Left kidney (tissue), 2 donors: ENCODE data around the gene GFOD1. TPM values are rescaled to one million over a fixed set of nuclear protein-coding genes. Genes with fewer than 3 reads are reported as not detected.
"Not testable (repeated sequence)": the region's sequence is repeated elsewhere in the genome, so short reads cannot be mapped to it uniquely, and the experiment has no call there.

Source experiments
- DNase-seq: peaks from one replicate; pipeline ENCODE4 v3.0.0-alpha.2; 2013
- polyA plus RNA-seq: library from polyadenylated mRNA; unstranded; fragments of 120-200 nt; gene quantifications from one replicate; pipeline ENCODE4 v1.2.1, GENCODE V29; 2013; ENCODE audit not compliant: insufficient read length

GFOD1 gene
- polyA plus RNA-seq, 1 donor = 2.3 TPM

DNA sequence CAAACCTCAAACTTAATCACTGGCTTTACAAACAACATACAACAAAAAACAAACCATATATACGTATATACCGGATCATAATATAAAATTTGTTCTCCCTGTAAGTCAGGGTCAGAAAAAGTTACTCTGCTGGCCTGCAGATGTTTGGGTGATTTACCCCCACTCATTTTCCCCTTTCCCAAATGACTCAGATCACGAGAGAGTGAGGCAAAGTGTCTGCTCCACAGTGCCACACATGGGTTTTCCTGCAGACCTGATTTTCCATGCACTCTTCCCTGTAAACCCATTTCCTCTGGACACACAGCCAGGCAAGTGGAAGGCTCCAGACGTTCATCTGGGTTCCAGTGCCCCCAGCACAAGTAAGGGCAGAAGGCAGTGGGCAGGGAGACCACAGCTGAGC lies 23.5 kb downstream of the GFOD1 start:
- no peak for DNase-seq

DNA sequence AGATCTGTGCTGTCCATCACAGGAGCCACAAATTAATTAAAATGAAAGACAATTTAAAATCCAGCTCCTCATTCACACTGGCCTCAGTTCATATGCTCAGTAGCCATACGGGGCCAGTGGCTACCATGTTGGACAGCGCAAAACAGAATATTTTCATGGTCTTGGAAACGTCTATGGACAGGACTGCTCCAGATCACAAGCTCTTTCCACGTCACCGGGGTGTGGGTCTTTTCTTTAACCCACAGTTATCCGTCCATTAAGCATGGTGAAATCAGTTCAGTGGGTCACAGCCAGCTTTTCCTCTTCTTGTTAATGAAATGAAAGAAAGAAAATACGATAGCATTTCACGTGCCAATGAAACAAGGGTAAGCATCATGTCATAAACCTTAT lies 24.1 kb downstream of the GFOD1 start:
- no peak for DNase-seq

DNA sequence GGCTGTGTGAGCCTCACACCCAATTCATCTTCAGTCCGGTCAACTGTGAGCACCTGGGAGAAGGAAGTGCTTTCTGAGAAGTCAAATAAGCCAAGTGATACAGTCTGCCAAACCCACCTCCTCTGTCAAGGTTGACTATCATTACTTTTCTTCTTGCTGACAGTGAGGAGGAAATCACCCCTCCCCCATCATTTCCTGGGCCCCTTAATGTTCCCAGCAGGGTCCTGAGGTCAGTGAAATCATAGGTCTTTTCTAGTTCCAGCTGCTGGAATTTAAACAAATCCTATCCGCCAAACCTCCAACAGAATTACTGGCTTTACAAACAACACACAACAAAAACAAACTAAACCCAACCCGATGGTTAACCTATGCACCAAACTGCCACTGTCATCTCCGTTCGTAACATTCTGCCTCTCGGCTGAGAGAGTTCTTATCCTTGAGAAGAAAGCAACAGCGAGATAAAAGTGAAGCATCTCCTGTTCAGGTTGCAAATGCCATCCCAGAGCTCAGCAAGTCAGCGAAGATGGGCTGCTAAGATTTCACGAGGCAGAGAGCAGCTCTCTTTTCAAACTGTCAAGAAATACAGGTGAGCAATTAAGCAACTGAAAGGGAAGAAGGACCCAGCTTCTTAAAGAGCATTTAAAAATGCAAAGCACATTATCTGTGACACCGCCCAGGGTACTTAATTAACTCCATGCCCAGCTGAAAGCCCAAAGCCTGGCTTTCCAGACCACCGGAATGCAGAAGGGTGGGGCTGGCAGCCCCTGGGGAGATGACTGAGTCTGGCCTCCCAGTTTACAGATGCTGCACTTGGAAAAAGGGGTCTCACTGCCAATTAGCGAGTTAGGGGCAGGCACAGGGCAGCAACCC lies 24.7 kb downstream of the GFOD1 start:
- DNase-seq = no peak

DNA sequence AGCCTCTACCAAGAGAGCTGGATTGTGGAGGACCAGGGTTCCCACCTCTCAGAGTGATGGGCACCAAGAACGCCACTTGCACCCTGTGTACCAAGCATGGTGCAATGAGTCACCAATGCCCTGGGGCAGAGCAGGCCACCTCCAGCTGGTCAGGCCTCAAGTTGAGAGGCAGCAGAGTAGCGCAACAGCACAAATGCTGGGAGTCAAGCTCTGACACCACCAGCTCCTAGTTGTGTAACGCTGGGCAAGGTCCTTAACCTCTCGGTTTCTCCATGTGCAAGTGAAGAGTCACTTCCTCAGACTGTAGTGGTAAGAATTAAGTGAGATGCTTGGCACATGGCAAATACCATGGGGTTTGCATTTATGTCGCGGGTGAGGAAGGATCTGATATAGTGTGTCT lies 25.6 kb downstream of the GFOD1 start:
- DNase-seq = no peak

DNA sequence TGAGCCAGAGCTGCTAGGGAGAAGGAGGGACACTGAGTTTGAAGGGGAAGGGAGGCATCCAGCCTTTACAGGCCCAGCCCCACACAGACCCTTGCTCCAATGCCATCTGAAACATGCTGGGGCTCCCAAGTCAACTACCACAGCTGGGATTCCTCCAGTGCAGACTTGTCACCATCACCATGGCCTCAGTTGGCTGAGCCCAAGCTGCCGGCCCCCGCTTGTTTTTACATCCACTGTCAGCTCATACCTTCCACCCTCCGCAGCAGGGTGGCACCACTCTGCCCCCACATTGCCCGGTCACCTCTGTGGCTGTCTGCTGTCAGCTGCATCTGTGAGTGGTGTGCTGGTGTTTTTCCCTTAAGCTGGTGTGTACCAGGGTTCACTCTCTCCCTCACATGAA lies 26.1 kb downstream of the GFOD1 start:
- peak; percentile 45 for DNase-seq

DNA sequence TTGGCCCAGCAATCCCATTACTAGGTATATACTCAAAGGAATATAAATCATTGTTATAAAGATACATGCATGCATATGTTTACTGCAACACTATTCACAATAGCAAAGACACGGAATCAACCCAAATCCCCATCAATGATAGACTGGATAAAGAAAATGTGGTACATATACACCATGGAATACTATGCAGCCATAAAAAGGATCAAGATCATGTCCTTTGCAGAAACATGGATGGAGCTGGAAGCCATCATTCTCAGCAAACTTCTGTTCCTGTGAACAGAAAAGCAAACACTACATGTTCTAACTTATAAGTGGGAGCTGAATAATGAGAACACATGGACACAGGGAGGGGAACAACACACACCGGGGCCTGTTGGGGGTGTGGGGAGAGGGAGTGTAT lies 27.1 kb downstream of the GFOD1 start:
- DNase-seq = not testable (repeated sequence)

DNA sequence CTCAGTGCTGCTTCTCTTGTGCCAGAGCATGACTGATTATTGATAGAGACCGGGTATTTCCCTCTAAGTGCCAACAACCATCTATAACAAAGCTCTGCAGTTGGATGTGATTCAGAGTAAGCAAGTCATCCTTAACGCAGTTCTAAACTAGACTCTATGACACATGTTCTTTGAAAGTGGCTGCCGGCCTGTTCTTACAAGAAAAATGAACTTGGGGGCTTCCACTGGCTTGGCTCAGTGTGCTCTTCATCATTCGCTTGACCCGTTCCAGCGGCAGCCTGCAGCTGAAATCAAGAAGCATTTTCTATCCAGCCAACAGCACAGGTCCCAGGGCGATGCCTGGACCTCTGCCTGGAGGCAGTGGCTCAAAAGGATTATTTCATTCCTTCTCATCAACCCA lies 29.8 kb downstream of the GFOD1 start:
- no peak for DNase-seq

DNA sequence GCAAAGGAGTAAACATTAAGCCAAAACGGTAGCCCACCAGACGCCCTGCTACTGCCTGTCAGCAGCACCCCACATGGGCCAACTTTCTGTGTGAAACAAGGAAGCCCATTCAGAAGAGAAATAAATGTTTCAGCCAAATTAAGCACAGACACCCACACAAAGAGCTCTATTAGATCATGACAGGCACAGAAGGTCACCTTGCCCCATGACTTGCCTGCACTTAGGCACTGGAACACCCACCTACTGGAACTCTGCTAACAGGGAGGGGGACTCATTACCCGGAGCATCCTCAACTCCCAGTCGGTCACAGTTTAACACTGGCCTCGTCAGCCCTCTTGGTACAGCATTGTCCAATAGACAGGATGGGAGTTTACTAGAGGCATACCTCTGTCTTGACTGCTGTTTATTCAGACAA lies 31.8 kb downstream of the GFOD1 start:
- no peak for DNase-seq

DNA sequence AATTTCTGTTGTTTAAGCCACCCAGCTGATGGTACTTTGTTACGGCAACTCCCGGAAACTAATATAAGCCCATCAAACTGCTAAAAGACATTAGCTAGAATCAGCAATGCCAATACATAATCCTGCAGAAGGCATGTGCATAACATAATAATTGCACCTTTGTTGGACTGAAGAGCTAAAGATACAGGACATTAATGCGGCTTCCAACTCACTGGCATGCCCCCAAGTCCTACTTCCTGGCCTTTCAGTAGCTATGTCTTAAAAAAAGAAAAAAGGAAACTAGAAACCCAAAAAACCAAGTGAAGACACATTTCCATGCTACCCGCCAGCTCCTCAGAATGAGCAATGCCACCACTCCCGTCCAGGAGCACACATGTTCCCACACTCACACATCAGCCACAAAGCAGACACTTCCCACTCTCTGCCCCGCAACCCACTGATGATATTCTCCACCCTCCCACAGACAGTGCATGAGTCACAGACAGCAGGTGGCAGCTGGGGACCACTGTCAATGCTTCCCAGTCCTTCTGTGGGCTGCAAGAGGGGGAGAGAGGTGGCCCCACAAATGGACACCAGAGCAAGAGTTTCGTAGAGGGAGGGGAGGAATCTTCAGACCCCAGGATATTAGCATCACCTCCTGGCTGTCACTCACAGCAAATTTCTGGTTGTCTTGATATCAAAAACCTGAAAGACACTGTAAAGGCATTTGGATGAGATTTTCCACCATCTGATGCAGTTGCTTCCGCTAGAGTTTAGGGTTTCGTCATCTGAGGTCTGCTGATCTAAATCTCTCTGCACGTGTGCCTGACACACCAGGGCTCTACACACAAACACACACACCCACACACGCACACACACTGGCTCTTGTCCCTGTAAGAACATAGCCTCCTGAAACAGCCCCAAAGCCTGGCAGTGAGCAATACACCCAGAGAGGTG lies 32.8 kb downstream of the GFOD1 start:
- peak; percentile 18 for DNase-seq

DNA sequence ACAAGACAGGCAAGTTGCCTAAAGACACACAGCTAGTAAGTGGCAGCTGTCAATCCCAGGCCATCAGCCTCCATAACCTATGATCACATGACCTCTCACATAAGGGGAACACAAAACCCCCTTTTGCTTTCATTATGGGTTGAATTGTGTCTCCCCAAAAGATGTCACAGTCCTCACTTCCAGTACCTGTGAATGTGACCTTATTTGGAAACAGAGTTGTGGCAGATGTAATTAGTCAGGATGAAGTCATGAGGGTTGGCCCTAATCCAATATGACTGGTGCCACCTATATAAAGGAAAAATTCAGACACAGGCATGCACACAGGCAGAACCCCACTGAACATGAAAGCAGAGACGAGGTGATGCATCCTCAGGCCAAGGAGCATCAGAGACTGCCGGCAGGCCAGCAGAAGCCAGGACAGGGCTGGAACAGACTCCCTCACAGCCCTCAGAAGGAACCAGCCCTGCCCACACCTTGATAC lies 33.6 kb downstream of the GFOD1 start:
- no peak for DNase-seq

DNA sequence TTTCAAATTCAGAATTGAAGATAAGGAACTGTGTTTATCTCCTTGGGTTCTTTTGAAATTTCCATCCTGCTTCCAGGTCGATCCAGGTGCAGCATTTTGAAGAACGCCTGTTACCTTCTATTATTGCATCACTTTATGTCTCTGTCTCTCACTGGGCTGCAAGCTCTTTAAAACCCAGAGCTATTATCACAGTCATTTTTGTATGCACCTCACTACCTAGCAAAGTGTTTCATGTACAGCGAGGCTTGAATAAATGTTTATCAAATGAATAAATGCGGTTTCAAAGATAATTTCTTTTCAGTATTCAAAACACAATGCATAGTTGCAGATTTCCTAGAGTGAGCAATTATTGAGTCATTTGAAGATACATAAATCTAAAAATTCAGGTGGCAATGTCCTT lies 34.2 kb downstream of the GFOD1 start:
- DNase-seq = no peak

DNA sequence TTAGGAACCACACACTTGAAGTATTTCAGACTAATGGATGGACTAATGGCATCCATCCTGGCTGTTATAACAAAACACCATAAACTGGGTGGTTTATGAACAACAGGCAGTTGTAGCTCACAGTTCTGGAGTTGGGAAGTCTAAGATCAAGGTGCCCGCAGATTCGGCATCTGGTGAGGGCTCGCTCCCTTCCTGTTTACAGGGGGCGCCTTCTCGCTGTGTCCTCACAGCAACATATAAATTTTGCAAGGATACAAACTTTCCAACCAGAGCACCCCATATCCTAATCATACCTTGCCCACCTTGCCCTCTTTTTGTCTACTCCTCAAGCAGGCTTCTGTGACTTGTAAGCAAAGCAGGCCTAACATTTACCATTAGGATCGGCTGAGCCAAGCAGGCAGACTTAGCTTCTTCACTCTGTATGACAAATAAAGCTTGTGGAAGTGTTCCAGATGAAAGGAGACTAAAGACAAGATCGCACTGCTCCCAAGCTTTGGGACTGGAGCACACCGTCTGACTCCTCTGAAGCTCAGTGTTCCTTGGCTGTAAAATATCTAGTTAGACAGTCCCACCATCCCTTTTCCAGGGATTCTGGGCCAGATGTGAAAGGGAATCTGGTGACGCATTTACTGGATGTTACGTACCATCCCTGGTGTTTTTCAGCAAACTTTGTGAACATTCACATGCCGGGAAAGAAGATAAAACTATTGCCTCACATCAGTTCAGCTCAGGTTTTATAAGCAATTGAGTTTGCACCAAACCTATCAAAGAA lies 34.9 kb downstream of the GFOD1 start:
- no peak for DNase-seq

DNA sequence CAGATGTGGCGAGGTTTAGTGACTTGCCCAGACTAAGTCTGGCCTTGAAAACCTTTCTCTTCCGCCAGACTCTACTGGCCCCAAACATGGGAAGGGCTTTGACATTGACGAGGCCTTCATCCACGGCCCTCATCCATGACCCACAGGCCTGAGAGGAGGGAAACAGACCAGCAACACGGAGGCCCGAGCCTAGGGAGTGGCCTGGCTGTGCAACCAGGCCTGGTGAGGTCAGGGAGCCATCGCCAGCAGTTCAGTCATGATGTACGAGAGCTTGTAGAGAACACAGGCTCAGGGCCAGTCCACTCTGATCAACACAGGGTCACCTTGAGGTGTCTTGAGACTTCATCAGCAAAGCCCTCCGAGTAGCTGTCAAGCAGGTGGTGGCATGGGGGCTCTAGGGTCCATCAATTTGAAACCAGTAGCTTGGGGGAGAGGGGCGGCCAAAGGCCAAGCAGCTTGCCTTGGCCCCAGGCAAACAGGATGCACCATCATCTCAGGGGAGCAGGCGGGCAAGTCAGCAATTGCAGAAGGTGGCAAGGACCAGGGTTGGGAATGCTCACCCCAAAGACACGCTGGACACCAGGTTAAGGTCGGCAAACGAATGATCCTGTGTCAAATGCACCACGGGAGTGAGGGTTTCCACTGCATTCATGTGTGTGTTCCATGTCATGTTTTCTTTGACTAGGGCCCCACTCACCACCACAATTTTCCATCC lies 36.1 kb downstream of the GFOD1 start:
- DNase-seq = no peak

DNA sequence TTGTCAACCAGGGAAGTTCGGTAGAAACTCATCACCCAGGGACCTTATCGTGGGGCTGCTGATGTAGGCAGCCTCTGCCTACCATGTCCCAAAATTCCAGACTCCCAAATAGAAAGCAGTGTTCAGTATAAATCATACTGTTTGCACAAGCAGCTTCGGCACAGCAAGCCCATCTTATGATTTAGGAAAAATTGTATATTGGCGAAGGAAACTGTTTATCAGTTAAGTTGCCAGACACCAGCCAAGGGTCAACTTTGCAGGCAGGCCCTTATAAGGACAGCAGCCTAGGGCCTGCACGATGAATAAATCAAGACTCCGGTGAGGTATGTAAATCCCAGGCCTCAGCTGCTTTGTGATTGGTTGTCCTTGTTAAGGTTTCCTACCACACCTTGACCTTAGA lies 36.8 kb downstream of the GFOD1 start:
- DNase-seq = no peak

DNA sequence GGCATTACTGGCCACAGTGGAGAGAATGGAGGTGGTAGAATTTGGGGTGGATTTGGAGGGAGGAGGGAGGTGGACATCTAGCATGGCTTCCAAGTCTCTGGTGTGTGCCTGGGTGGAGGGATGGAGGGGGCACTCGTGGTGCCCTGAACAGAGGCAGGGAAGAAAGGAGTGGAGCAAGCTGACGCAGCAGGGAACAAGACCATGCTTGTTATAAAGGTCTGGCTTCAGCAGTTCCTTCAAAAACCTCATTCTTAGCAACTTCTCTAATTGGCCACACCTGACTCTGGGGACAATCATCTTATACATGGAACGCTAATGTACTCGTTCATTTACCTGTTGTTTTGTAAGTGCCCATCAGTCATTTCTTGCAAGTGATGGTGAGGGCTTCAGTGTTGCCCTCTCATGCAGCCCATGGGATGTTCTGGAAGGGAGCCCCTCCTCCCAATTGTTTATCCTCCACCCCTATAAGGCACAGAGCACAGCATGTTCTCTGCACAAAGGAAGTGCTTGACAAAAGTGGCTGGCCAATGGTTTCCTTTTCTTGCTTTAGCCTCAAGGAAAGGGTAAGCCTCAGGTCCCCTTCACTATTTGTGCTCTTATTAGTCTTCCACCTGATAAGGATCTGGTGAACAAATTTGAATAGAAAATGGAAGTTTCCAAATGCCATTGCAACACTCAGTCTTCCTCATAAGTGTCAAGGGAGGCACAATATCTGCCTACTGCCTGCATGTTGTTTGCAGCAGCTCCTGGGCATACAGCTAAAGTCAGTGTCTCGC lies 39.3 kb downstream of the GFOD1 start:
- DNase-seq = no peak

DNA sequence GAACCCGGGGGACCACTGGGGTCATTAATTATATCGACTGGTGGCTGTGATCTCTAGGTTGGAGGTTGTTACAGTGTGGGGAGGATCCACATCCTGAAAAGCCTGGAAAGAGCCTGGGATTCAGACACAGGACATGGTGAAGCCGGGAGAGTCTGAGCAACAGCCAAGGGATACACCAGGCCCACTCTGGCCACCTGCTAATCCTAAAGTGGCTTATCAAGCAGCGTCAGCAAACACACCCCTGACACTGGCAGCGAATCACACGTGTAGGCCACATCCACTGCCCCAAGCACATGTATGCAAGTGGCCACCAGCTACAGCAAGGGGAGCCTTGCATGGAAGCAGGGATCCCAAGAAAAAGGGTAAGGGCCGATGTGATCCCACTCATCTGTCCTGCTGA lies 41.0 kb downstream of the GFOD1 start:
- no peak for DNase-seq

DNA sequence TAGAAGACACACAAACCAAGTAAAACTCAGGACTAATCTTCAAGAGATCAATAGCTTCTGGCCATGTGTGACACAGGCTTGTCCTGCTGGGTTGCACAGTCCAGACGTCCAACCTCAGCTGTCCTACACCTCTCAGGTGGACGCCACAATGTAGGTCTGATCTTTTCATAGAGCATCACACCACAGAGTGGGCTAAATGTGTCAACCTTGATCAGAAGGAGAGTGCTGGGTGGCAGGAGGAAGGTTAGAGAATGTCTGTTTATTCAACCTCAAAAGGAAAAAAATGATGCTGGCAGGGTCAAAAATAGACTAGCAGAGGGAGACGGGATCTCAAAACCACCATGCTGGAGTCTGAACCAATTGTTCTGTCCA lies 41.7 kb downstream of the GFOD1 start:
- no peak for DNase-seq

DNA sequence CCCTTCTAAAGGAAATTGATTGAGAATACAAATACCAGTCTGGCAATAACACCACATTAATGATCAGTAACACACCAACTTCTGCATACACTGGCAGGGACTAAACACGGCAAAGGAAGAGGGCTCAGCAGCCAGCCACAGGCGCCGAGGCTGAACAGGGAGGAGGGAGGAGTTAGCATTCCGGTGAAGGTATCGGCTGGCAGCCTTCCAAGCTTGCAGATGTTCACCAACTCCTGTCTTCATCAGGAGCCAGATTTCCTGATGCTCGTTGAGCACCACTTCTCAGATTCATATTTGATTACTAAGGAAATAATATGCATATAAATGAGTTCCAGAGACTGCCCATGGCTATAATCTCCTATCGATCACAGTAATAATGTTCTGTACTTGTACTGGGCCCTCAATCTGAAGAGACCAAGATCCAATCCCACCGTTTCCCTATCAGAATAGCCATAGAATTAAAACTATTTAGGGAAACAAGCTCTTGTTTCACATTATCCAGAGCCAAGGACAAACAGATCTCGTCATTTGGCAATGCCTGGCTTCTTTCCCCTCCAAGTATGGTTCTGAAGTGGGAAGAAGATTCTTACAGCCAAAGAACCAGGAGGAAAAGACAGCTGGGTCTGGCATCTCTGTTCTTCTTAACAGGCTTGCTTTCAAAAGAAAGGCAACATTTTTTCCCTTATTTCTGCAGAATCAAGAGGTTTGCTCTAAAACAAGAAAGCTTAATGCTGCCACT lies 42.2 kb downstream of the GFOD1 start:
- no peak for DNase-seq

DNA sequence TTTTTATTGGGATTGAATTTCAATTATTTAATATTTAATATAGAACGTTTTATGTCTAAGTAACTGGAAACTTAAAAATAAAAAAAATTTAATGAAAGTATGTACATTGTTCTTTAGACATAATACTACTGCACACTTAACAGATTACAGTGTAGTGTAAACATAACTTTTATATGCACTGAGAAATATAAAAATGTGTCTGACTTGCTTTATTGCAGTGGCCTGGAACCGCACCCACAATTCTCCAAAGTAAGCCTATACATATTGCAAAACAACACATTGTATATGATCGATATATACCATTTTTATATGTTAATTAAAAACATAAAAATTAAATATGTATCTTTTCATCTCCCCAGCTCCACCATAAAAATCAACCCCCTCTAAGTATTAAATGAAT lies 42.8 kb downstream of the GFOD1 start:
- no peak for DNase-seq

DNA sequence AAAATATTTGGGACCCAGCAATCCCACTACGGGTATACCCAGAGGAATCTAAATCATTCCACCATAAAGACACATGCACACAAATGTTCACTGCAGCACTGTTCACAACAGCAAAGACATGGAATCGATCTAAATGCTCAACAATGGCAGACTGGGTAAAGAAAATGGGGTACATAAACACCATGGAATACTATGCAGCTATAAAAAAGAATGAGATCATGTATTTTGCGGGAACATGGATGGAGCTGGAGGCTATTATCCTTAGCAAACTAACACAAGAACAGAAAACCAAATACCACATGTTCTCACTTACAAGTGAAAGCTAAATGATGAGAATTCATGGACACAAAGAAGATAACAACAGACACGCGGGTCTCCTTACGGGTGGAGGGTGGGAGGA lies 43.4 kb downstream of the GFOD1 start:
- DNase-seq = not testable (repeated sequence)
